ENCODE data around the gene VMAC. TPM values are rescaled to one million over a fixed set of nuclear protein-coding genes. Genes with fewer than 3 reads are reported as not detected.

Gene VMAC
- total RNA-seq, 1 donor from 2014 or later: 4.3 TPM

DNA sequence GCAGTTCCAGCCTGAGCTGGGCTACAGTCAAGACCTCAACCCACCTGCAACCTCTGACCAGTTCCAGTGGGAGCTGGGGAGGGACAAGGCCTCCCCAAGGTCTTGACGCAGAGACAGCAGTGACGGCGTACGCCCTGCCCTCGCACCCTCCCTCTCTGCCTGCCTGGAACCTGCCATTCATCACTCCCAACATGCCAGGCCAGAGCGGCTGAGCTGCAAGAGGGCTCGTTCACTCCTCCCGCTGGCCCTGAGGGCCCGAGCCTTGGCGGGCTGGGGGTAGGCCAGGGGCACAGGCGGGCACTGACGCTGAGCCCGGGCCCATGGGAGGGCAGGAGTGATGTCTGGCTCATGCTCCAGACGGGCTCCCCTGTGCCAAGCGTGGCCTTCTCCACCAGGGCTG lies 9.3 kb upstream of the VMAC start:
- DNase-seq (ENCODE audit: low read depth): no peak
- TF ChIP-seq, protein P1, sequence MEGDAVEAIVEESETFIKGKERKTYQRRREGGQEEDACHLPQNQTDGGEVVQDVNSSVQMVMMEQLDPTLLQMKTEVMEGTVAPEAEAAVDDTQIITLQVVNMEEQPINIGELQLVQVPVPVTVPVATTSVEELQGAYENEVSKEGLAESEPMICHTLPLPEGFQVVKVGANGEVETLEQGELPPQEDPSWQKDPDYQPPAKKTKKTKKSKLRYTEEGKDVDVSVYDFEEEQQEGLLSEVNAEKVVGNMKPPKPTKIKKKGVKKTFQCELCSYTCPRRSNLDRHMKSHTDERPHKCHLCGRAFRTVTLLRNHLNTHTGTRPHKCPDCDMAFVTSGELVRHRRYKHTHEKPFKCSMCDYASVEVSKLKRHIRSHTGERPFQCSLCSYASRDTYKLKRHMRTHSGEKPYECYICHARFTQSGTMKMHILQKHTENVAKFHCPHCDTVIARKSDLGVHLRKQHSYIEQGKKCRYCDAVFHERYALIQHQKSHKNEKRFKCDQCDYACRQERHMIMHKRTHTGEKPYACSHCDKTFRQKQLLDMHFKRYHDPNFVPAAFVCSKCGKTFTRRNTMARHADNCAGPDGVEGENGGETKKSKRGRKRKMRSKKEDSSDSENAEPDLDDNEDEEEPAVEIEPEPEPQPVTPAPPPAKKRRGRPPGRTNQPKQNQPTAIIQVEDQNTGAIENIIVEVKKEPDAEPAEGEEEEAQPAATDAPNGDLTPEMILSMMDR (IDR thresholded peaks at IDR 0.05; ENCODE audit: insufficient read depth, low read length, poor library complexity, severe bottlenecking): no peak
- Histone ChIP-seq H3K27me3 (ENCODE audit: control insufficient read depth, insufficient read depth, low read length) (peaks cover 12% of the 10 kb centered on the region), H3K36me3 (ENCODE audit: control insufficient read depth, insufficient read depth, low read length) (no peaks in the 10 kb centered on the region), H3K4me3 (ENCODE audit: low read depth, low read length) (no peak overlapping the region)

DNA sequence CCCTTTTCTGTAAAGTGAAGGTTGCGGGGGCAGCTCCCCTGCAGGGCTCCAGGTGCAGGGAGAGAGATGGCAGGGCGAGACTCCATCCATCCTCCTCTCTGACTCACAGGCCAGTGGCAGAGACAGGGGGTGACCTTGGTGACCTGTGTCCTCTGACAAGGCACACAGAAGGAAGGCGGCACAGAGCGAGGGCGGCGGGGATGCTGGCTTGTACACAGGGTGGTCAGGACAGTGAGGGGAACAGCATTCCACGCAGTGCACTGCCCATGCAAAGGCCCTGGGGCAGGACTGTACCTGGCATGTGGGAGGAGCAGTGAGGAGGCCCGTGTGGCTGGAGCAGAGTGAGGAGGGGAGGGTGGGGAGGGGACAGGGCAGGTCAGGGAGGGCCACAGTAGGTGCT lies 8.8 kb upstream of the VMAC start:
- DNase-seq (ENCODE audit: low read depth): no peak
- no peak overlapping the region for H3K4me3 ChIP-seq (ENCODE audit: low read depth, low read length)
- TF ChIP-seq, protein P1 (IDR thresholded peaks at IDR 0.05; ENCODE audit: insufficient read depth, low read length, poor library complexity, severe bottlenecking): no peak
- H3K36me3 ChIP-seq (ENCODE audit: control insufficient read depth, insufficient read depth, low read length): no peaks in the 10 kb centered on the region
- peaks cover 12% of the 10 kb centered on the region for H3K27me3 ChIP-seq (ENCODE audit: control insufficient read depth, insufficient read depth, low read length)

DNA sequence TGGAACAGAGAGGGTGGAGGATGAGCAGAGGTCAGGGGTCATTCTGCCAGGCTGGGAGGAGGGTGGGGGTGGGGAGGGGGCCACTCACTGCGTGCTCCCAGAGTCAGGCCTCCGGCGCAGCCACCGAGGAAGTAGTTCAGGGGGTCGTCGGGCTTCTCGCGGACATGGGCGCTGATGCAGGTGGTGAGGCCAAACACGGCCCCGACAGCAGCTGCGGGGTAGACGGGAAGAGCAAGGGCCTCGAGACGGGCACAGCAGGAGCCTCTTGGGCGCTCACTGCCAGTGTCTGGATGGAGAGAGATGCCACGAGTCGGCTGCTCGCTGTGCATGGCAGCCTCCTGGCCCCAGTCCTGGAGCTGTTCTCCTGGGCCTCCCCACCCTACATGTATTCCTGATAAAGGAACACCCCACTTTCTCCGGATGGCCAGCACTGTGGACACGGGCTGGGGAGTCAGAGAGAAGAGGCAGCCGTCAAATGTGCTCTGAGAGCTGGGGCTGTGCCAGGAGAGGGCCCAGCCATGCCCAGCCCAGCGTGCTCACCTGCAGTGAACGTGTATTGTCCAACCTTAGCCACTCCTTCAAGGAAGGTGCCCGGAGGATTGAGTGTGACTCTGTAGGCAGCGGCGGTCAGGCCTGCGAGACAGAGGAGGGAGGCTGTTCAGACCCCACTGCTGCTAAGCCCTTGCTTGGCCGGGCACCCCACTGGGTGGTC lies 8.2 kb upstream of the VMAC start:
- H3K4me3 ChIP-seq (ENCODE audit: low read depth, low read length): no peak overlapping the region
- H3K36me3 ChIP-seq (ENCODE audit: control insufficient read depth, insufficient read depth, low read length): no peaks in the 10 kb centered on the region
- H3K27me3 ChIP-seq (ENCODE audit: control insufficient read depth, insufficient read depth, low read length): peaks cover 10% of the 10 kb centered on the region
- TF ChIP-seq, protein P1 (IDR thresholded peaks at IDR 0.05; ENCODE audit: insufficient read depth, low read length, poor library complexity, severe bottlenecking): no peak
- DNase-seq (ENCODE audit: low read depth): no peak

DNA sequence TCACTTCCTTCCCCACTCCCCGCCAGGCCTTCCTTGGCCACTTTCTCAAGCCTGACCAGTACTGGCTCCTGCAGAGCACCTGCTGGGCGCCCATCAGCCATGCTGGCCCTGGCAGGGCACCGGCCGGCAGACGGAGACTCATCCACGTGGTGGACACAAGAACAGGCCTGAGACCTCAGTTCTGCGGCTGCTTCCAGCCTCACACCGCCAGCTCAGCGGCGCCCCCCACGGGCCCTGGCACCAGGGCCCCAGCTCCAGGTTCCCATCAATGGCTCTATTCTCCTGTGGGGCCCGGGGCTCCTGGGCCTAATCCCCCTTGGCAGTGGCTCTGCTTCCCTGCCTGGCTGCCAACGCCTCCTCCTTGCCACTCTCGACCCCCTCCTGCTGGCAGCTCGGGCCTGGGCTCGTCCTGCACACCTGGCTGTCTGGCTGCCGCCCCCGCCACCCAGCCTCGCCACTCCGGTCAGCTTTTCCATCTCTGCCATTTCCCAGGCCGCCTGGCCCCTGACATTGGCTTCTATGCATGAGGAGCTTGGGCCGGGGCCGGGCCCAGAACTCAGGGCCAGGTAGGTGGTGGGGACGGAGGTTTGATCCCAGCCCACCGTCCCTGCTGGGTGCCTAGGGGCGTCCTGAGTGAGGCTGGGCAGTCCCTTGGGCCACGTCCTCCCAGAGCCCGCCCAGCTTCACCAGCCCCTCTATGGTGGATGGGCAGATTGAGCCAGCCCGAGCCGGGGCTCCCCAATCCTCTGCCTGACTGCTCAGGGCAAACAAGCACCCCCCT lies 7.3 kb upstream of the VMAC start:
- H3K27me3 ChIP-seq (ENCODE audit: control insufficient read depth, insufficient read depth, low read length): peaks cover 1% of the 10 kb centered on the region
- no peak for DNase-seq (ENCODE audit: low read depth)
- H3K36me3 ChIP-seq (ENCODE audit: control insufficient read depth, insufficient read depth, low read length): no peaks in the 10 kb centered on the region
- no peak overlapping the region for H3K4me3 ChIP-seq (ENCODE audit: low read depth, low read length)
- TF ChIP-seq, protein P1 (IDR thresholded peaks at IDR 0.05; ENCODE audit: insufficient read depth, low read length, poor library complexity, severe bottlenecking): no peak

DNA sequence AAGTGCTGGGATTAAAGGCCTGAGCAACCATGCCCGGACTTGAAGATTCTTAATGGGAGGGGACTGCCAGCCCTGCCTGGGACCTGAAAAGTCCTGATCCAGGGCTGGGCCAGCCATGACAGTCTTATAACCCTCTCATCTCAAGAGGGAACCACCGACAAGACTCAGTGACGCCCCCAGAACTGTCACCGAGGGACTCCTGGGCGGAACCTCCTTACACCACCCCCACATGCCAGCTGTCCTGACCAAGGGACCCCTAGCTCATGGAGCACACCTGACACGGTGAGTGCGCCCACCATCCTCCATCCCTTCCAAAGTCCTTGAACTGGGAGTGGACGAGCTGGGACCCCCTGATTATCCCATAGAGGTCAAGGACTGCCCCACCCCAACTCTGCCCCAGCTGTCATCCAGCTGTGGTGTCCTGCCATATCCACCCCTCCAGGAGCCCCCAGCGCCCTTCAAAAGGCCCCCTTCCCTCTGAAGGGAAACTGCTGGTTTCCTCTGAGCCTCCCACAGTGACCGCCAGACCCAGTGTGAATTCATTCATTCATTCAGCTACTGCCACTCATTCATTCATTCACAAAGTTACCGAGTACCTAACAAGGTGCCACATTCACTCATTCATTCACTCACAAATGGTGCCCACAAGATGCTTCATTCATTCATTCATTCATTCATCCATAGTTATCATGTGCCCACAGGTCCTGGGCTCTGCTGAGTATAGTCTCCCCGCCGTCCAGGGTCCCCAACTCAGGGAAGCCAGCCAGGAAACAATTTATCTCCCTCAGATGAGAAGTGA lies 4.7 kb upstream of the VMAC start:
- Histone ChIP-seq H3K4me3 (ENCODE audit: low read depth, low read length) (no peak overlapping the region), H3K36me3 (ENCODE audit: control insufficient read depth, insufficient read depth, low read length) (no peaks in the 10 kb centered on the region), H3K27me3 (ENCODE audit: control insufficient read depth, insufficient read depth, low read length) (no peaks in the 10 kb centered on the region)
- TF ChIP-seq, protein P1 (IDR thresholded peaks at IDR 0.05; ENCODE audit: insufficient read depth, low read length, poor library complexity, severe bottlenecking): no peak
- no peak for DNase-seq (ENCODE audit: low read depth)
